C4-2B (cell line): ENCODE results near the gene SERPINA6.

Experiments
- CTCF ChIP-seq: fragments of 450-650 bp; conservative IDR thresholded peaks from 2 replicates; pipeline ENCODE4 v1.5.1; 2017; ENCODE audit warnings: mild to moderate bottlenecking
- ZFX ChIP-seq: fragments of 450-650 bp; IDR thresholded peaks from 2 replicates; pipeline ENCODE4 v1.6.1; 2017

- TF ChIP-seq CTCF, result no peak
- TF ChIP-seq ZFX, result no peak
Measured at GRCh38 chr14:94320243-94320642, 2.9 kb downstream of the SERPINA6 start.
